Measurements from ENCODE around the gene GPX4. TPM values are rescaled to one million over a fixed set of nuclear protein-coding genes. Genes with fewer than 3 reads are reported as not detected.
A peak's percentile ranks its signal among the peaks of the same experiment; 100 is the strongest.

The GPX4 gene
- total and polyA plus RNA-seq, 9 of the 15 experiments (the other 6 are each of a cell fraction or from before 2014, with no cell fraction given): 61.4 to 661 (median 349) TPM

- Histone ChIP-seq H3K4me2 (ENCODE audit: insufficient read depth, low read length) (no peak overlapping the region), H3K27ac (ENCODE audit: extremely low read depth, low read depth, low read length) (no peak overlapping the region), H3K27me3 (ENCODE audit: control insufficient read depth in 2 of 2, insufficient read depth in 2 of 2, low read length in 2 of 2) (no peaks in the 10 kb centered on the region), H4K20me1 (replicated peaks; ENCODE audit: control insufficient read depth, insufficient read depth, low read length) (no peaks in the 10 kb centered on the region; the same call in 1 of the 2 replicates), H3K9me1 (ENCODE audit: control insufficient read depth, insufficient read depth, low read length) (peaks cover 3% of the 10 kb centered on the region), H3K79me2 (ENCODE audit: control insufficient read depth, insufficient read depth, low read length) (peaks cover 11% of the 10 kb centered on the region; the same call in 2 of the 3 replicates), H3K36me3 (ENCODE audit: control insufficient read depth, insufficient read depth, low read length) (peaks cover 7% of the 10 kb centered on the region; the same call in 1 of the 3 replicates), H3K9ac (ENCODE audit: insufficient read depth in 1 of 2, low read depth in 2 of 2, low read length in 2 of 2) (peak overlapping the region in 1 of 2 experiments; percentile 43; a peak in 1 of 4 replicates), H3K4me1 (replicated peaks in 1 of 2; ENCODE audit: control insufficient read depth in 2 of 2, insufficient read depth in 2 of 2, low read length in 2 of 2) (peaks cover 5 to 64% of the 10 kb centered on the region in 2 experiments; a peak in 4 of 5 replicates), H3K9me3 (replicated peaks; ENCODE audit: control insufficient read depth, insufficient read depth, low read depth, low read length) (no peaks in the 10 kb centered on the region), H2AFZ (ENCODE audit: low read depth, low read length) (no peak overlapping the region), H3K4me3 (no peak overlapping the region)
- no peak for TF ChIP-seq C11orf30 (IDR thresholded peaks at IDR 0.05; ENCODE audit: low read depth)
- TF ChIP-seq EWSR1 (IDR thresholded peaks at IDR 0.05; ENCODE audit: borderline replicate concordance, low read depth, partially characterized antibody): no peak
- TF ChIP-seq MTA3 (IDR thresholded peaks at IDR 0.05; ENCODE audit: borderline replicate concordance): no peak
- no peak for TF ChIP-seq MITF (IDR thresholded peaks at IDR 0.05)
- no peak for TF ChIP-seq XRCC4 (IDR thresholded peaks at IDR 0.05; ENCODE audit: extremely low read depth, insufficient read depth, insufficient read length)
- TF ChIP-seq SPI1 (IDR thresholded peaks at IDR 0.05; ENCODE audit: borderline replicate concordance, low read depth, low read length): no peak
- no peak for TF ChIP-seq ZNF445 (CRISPR knock-in tag; IDR thresholded peaks at IDR 0.05; ENCODE audit: low read depth)
- no peak for TF ChIP-seq JUND (IDR thresholded peaks at IDR 0.05; ENCODE audit: borderline replicate concordance, low read depth, low read length)
- no peak for TF ChIP-seq JUND (tag; IDR thresholded peaks at IDR 0.05; ENCODE audit: borderline replicate concordance, low read depth, low read length)
- no peak for TF ChIP-seq KLF1 (tag; IDR thresholded peaks at IDR 0.05)
- TF ChIP-seq ZKSCAN3 (CRISPR knock-in tag; IDR thresholded peaks at IDR 0.05): no peak
- TF ChIP-seq ID3 (CRISPR knock-in tag; IDR thresholded peaks at IDR 0.05): no peak
- no peak for TF ChIP-seq ID3 (tag; IDR thresholded peaks at IDR 0.05)
- TF ChIP-seq ZNF134 (CRISPR knock-in tag; conservative IDR thresholded peaks at IDR 0.05): no peak
- TF ChIP-seq TOE1 (IDR thresholded peaks at IDR 0.05; ENCODE audit: borderline replicate concordance): no peak
- TF ChIP-seq TOE1 (CRISPR knock-in tag; IDR thresholded peaks at IDR 0.05; ENCODE audit: borderline replicate concordance, low read depth): no peak
- TF ChIP-seq TARDBP (IDR thresholded peaks at IDR 0.05): no peak
- TF ChIP-seq DMBX1 (CRISPR knock-in tag; IDR thresholded peaks at IDR 0.05; ENCODE audit: borderline replicate concordance): no peak
- TF ChIP-seq ZEB2 (IDR thresholded peaks at IDR 0.05): no peak
- no peak for TF ChIP-seq ZZZ3 (IDR thresholded peaks at IDR 0.05)
- no peak for TF ChIP-seq DNMT1 (IDR thresholded peaks at IDR 0.05)
- TF ChIP-seq SRSF1 (IDR thresholded peaks at IDR 0.05; ENCODE audit: low read depth, low read length): no peak
- TF ChIP-seq, protein P1, sequence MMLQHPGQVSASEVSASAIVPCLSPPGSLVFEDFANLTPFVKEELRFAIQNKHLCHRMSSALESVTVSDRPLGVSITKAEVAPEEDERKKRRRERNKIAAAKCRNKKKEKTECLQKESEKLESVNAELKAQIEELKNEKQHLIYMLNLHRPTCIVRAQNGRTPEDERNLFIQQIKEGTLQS (IDR thresholded peaks at IDR 0.05): no peak
- TF ChIP-seq, protein P1 (CRISPR knock-in tag; conservative IDR thresholded peaks at IDR 0.05): no peak
- in situ Hi-C loops (cut with MboI): no loop called here
- intact Hi-C loops (cut with micrococcal nuclease): no loop called here
- FAIRE-seq (no peak), ATAC-seq (no peak), DNase-seq (ENCODE audit: extremely low read depth in 1 of 4, low spot score in 3 of 4) (no peak)
- POLR2A ChIA-PET: no interaction called here
- CTCF ChIA-PET (ENCODE audit: low intra/inter-chr PET ratio): no interaction called here
- no TSS peak for BruUV-seq (replicated peaks)
- 80% methylated on average over 9 of the region's 12 CpGs for WGBS (ENCODE audit: insufficient coverage, low coverage, missing lambda C conversion rate)
These were observed 32.4 kb downstream of the GPX4 start for GRCh38 chr19:1136201-1136600.
